Breast epithelium (tissue), 3 donors: ENCODE data around the gene MEMO1.
"Not testable (repeated sequence)": the region's sequence is repeated elsewhere in the genome, so short reads cannot be mapped to it uniquely, and the experiment has no call there.

Experiments
- POLR2A ChIP-seq: fragments of 450-650 bp; IDR thresholded peaks from one replicate; pipeline ENCODE4 v1.6.1; 2016; ENCODE audit warnings: antibody characterized with exemption, mild to moderate bottlenecking, moderate library complexity
- POLR2AphosphoS5 ChIP-seq, 3 donors: sonication (generic); formaldehyde crosslinking; IDR thresholded peaks; one replicate each; pipeline ENCODE4 v1.6.1; 2017; ENCODE audit warnings: antibody characterized with exemption in 3 of 3
- TF ChIP-seq, protein P1 (sequence below), 3 donors: fragments of 450-650 bp; IDR thresholded peaks; one replicate each; pipeline ENCODE4 v1.5.1; 2016 to 2017; ENCODE audit warnings: antibody characterized with exemption in 3 of 3, mild to moderate bottlenecking in 3 of 3, moderate library complexity in 3 of 3

DNA sequence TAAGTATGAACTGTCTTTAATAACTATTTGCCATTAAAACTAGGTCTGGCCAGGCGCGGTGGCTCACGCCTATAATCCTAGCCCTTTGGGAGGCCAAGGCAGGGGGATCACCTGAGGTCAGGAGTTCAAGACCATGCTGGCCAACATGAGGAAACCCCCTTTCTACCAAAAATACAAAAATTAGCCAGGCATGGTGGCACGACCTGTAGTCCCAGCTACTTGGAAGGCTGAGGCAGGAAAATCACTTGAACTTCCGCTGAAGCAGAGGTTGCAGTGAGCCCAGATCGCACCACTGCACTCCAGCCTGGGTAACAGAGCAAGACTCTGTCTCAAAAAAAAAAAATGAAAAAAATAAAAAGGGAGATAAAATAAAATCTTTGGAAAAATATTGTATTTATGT is 44.4 kb downstream of the MEMO1 start:
- TF ChIP-seq, protein P1, sequence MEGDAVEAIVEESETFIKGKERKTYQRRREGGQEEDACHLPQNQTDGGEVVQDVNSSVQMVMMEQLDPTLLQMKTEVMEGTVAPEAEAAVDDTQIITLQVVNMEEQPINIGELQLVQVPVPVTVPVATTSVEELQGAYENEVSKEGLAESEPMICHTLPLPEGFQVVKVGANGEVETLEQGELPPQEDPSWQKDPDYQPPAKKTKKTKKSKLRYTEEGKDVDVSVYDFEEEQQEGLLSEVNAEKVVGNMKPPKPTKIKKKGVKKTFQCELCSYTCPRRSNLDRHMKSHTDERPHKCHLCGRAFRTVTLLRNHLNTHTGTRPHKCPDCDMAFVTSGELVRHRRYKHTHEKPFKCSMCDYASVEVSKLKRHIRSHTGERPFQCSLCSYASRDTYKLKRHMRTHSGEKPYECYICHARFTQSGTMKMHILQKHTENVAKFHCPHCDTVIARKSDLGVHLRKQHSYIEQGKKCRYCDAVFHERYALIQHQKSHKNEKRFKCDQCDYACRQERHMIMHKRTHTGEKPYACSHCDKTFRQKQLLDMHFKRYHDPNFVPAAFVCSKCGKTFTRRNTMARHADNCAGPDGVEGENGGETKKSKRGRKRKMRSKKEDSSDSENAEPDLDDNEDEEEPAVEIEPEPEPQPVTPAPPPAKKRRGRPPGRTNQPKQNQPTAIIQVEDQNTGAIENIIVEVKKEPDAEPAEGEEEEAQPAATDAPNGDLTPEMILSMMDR (IDR thresholded peaks at IDR 0.05), result not testable (repeated sequence)
- TF ChIP-seq POLR2A; POLR2AphosphoS5 (IDR thresholded peaks at IDR 0.05): not testable (repeated sequence)
